Renal pelvis (tissue), 4 donors: ENCODE measurements around the gene ARL16. TPM values are rescaled to one million over a fixed set of nuclear protein-coding genes. Genes with fewer than 3 reads are reported as not detected.

Experiments used
- DNase-seq: peaks from one replicate; pipeline ENCODE4 v3.0.0-alpha.2; 2013
- polyA plus RNA-seq, 3 donors: library from polyadenylated mRNA; unstranded; fragments of 120-200 nt; gene quantifications; one replicate each; pipeline ENCODE4 v1.2.1, GENCODE V29; 2013; ENCODE audit not compliant: insufficient read length in 3 of 3

The ARL16 gene
- polyA plus RNA-seq, 3 donors = 41.8 to 49.7 (median 47.0) TPM

GRCh38 chr17:81700353-81701287 is 17.0 kb upstream of the ARL16 start:
- no peak for DNase-seq

GRCh38 chr17:81697261-81698044 is 13.9 kb upstream of the ARL16 start:
- DNase-seq = no peak

GRCh38 chr17:81696218-81696941 is 12.8 kb upstream of the ARL16 start:
- no peak for DNase-seq

GRCh38 chr17:81695801-81696200 is 12.2 kb upstream of the ARL16 start:
- no peak for DNase-seq

- no peak for DNase-seq
Observed at GRCh38 chr17:81695211-81695610, 11.6 kb upstream of the ARL16 start.

- DNase-seq = no peak
Observed at GRCh38 chr17:81694810-81695209, 11.2 kb upstream of the ARL16 start.

- no peak for DNase-seq
Observed at GRCh38 chr17:81693509-81694210, 10.1 kb upstream of the ARL16 start.

- DNase-seq = no peak
Observed at GRCh38 chr17:81691608-81692007, 8.0 kb upstream of the ARL16 start.

GRCh38 chr17:81691196-81691595 is 7.6 kb upstream of the ARL16 start:
- no peak for DNase-seq

GRCh38 chr17:81690549-81690948 is 7.0 kb upstream of the ARL16 start:
- no peak for DNase-seq

GRCh38 chr17:81690066-81690465 is 6.5 kb upstream of the ARL16 start:
- DNase-seq = no peak

- DNase-seq = no peak
Observed at GRCh38 chr17:81688616-81689015, 5.0 kb upstream of the ARL16 start.

- no peak for DNase-seq
Observed at GRCh38 chr17:81687770-81688541, 4.4 kb upstream of the ARL16 start.

- no peak for DNase-seq
Observed at GRCh38 chr17:81686614-81687013, 3.0 kb upstream of the ARL16 start.

- no peak for DNase-seq
Observed at GRCh38 chr17:81685108-81685507, 1.5 kb upstream of the ARL16 start.

GRCh38 chr17:81684442-81684911 is 880 bp upstream of the ARL16 start:
- no peak for DNase-seq

GRCh38 chr17:81683208-81683583 is 401 bp downstream of the ARL16 start:
- DNase-seq = no peak

GRCh38 chr17:81682565-81683207 is 911 bp downstream of the ARL16 start:
- no peak for DNase-seq

- DNase-seq = no peak
Observed at GRCh38 chr17:81681672-81682071, 1.9 kb downstream of the ARL16 start.

GRCh38 chr17:81680150-81680549 is 3.4 kb downstream of the ARL16 start:
- no peak for DNase-seq
